NCI-H1105 treated with DMSO at 0.1 percent for 48 hours (cell line): ENCODE data around the gene DTNA.

Source experiments
- DNase-seq: peaks from one replicate; lab custom pipeline; 2025; lab: John Stamatoyannopoulos, UW

DTNA gene

DNA sequence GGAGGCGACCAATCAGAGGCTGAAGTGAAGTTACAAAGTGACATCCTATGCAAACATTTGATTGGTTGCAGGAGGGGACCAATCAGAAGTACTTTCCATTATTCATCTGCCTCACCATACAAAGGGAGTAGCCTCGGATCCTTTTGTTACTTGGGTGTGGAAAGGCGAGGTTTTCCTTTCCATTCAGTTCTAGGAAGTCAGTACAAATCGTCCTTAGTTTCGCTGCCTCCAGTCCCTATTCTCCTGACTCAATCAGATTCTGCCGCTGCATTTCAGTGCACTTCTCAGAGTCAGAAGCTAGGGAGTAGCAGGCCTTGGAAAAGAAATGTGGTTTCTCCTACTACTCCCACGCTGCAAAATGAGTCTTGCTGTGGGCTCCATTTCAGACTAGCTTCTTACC lies 149.4 kb downstream of the DTNA start:
- no peak for DNase-seq

DNA sequence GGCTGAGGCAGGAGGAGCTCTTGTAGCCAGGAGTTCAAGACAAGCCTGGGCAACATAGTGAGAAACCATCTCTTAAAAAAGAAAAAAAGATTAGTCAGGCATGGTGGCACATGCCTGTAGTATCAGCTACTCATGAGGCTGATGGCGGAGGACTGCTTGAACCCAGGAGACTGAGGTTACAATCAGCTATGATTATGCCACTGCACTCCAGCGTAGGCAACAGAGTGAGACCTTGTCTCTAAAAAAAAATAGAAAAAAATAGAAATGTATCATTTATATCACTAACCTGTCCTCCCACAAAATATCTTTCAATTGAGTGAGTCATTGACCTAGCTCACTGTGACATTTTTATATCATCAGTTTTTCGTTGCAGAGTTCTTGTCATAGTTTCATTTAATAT lies 152.5 kb downstream of the DTNA start:
- DNase-seq: no peak

DNA sequence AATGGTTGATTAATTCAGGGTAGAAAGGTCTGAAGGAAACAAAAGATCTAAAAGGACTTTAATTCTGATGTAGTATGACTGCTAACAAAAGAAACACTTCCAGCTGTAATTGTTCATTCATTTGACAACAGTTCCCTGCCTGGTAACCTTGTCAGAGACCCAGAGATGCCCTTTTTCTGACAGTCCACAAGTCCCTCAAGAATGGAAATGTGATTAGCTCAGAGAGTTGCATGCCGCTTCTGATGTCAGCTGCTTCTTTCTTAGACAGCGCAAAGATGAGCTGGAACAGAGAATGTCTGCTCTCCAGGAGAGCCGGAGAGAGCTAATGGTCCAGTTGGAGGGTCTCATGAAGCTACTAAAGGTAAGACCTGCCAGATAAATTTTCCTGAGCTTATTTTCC lies 153.6 kb downstream of the DTNA start:
- DNase-seq: no peak

DNA sequence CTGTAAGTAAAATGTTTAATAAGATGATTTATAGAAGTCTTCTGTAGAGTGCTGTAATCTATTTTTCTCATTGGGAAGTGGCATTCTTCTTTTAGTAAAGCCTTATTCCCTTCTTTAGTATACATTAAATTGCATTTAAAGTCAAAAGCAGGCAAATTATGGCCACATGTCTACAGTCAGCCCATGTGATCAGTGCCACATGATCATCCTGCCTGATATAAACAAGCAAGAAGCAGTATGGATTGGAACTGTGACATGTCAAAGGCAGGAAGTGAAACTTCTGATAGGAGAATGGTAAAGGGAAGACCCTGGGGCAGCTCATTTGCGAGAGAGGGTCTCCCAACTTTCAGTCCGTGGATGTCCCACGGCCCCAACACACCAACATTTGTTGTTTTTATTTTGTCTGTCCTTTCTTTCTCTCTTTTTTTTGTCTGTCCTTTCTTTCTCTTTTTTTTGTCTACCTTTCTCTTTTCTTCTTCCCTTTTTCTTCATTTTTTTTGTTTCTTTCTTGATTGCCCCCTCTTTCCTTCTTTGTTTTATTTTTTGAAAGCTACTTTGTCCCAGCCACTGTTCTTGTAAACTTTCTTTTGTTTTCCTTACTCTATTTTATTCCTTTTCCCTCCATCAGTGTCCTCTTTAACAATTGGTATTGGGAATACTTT lies 154.9 kb downstream of the DTNA start:
- no peak for DNase-seq

DNA sequence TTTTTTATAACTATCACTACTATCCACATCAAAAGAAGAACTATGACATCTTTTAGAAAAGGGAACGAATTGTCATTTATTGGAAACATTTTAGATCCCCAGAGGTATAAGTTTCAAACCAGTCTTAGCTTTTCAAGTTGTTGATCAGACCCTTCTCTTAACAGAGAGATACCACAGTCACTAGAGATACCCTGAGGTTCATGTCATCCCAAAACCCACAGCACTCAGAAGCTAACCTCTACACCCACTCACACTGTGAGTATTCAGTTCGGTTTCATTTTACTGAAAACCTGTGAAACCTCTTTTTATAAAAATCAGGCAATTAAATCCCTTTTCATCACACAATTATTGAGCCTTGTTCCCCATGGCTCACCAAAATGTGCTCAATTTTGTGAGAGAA lies 156.2 kb downstream of the DTNA start:
- no peak for DNase-seq

DNA sequence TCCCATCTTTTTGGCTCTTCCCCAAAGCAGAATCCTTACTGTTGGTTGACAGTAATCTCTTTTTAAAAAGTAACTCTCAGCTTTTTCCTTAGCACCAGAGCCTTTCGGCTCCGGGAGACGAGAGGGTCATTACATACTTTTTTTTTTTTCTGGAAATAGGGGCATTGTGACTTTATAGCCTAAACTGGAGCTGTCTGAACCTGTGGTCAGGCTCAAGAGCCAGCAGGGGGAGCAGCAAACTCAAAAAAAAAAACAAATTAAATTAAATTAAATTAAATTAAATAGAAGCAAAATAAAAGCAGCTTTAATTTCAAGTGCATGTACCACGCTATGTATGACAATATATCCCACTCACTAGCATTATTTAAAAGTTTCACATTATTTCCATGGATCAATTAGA lies 156.6 kb downstream of the DTNA start:
- DNase-seq: no peak

DNA sequence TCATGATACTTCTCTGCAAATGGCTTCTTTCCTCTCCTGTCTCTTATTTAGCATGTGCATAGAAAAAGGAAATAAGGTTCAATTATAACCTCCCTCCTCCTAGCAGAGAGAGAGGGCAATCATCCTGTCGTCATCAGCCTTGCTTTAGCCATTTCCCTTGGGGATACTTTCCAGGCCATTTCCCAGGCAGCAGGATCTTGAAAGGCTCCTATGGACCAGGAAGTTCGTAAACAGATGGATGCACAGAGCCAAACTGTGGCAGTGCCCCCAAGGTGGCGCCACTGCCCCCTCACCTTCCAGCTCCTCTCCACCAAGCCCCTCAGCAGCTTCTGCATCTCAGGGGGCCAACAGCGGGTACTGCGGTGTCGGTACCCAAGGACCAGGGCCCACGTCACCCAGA lies 157.4 kb downstream of the DTNA start:
- peak; percentile 42 for DNase-seq

DNA sequence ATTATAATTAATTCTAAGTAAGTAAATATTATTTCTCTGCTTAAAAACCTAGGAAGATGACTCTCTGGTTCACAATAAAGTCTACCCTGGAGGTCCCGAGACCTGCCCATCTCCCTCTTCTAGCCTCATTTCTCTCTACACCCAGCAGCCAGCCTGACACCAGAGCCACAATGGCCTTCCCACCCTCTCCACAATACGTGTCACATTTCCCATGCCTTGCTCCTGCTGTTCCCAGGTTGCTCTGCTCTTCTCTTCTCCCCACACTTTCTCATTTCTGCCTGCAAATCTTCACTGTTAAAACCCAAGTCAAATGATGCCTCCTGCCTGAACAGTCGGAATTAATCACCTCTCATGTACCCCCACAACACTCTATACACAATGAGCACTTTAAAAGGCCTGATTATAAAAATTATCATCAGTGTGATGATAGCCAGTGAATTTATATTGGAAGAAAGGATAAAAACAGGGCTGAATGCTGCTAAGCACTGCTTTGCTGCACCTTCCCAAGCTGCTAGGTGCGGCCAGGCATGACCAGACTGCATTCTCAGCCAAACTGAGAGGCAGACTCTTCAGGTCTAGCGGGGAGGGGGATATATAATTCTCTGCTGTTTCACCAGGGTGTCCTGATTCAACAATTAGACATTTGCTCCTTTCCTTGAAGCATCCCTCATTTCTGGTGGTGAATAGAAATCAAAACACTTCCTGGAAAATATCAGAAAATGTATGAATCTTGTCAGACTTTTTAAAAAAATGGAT lies 160.6 kb downstream of the DTNA start:
- peak; percentile 39 for DNase-seq

DNA sequence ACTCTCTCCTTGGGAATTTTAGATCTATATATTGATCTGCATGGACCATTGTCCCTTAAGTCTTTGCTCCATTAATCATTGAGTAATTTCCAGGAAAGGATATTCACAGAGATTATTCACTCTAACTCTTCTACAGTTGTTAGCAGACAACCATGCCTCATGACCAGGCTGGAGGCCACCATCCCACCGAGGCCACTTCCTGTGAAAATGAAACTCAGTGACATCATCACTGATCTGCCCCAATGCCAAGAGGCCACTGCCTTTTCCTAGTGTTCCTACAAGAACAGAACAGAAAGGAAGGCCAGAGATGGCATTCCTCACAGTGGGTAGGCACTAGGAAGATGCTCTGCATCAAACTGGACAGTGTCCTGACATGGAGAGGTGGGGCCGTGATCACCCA lies 161.3 kb downstream of the DTNA start:
- no peak for DNase-seq

DNA sequence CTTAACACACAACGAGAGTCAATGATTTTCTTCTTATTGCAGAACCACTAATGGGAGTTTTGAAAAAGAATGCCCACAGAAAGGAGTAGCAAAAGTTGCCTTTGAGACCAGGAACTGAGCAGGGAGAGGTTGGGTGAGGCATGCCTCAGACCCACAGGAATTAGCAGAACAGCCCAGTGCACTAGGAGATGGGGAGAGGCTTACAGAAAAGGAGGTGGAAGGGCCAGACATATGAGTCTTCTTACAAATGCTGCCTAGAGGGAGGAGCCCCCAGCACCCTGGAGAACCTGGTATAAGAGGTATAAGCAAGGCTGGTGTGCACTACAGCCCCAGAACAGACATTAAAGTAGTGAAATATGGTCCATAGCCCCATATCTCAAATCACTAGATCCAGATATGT lies 162.0 kb downstream of the DTNA start:
- DNase-seq: no peak

DNA sequence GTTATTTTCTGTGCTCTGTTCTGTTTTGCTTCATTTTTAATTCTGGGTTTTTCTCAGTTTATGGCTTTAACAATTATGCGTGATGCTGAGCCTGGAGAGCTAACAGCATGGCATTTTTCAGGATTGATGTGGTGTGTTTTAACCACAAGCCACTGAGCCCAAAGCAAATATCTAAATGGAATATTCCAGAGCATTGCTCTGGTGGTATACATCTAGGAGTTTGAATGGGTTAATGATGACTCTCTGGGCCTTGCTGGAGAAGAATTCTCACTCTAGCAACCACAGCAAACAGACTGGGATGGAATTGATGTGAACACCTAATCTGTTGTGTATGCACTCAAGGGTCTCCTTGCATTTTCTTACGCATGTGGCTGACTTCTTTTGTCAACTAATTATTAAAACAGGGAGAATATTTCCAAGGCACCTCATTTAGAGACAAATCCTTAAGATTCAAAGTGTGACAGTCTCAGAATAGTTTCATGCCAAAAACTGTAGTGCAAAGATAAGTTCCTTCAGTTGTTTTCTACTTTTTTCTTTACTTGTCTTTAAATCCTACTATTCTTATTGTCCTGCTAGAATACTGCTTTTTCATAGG lies 164.0 kb downstream of the DTNA start:
- no peak for DNase-seq

DNA sequence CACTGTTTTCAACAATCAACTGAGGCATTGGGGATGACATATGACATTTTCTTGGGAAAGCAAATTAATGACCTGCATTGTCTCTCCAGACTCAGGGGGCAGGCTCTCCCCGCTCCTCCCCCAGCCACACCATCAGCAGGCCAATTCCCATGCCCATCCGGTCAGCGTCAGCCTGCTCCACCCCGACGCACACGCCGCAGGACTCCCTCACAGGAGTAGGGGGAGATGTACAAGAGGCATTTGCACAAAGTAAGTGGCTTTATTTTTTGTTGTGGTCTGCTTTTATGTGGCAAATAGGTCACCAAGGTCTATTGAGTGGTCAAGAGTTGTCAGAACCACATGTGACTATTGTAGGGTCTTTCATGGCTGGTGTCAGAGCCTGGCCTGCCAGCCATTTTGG lies 165.1 kb downstream of the DTNA start:
- DNase-seq: no peak

DNA sequence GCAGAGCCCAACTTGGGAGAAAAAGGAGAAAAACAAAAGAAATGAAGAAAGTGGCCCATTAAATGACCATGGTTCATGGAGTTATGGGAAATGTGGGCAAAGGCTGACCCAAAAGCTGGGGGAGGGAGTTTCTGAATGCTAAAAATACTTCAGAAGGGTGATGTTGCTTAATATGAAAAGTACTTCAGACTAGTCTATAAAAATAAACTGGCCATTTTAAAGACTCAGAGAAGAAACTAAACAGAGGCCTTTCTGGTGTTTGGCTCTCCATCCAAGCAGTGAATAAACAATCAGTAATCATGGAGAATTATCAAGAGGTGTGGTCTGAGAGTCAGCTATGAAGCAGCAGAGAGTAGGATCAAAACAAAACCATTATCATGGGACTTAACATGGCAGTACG lies 170.3 kb downstream of the DTNA start:
- no peak for DNase-seq

DNA sequence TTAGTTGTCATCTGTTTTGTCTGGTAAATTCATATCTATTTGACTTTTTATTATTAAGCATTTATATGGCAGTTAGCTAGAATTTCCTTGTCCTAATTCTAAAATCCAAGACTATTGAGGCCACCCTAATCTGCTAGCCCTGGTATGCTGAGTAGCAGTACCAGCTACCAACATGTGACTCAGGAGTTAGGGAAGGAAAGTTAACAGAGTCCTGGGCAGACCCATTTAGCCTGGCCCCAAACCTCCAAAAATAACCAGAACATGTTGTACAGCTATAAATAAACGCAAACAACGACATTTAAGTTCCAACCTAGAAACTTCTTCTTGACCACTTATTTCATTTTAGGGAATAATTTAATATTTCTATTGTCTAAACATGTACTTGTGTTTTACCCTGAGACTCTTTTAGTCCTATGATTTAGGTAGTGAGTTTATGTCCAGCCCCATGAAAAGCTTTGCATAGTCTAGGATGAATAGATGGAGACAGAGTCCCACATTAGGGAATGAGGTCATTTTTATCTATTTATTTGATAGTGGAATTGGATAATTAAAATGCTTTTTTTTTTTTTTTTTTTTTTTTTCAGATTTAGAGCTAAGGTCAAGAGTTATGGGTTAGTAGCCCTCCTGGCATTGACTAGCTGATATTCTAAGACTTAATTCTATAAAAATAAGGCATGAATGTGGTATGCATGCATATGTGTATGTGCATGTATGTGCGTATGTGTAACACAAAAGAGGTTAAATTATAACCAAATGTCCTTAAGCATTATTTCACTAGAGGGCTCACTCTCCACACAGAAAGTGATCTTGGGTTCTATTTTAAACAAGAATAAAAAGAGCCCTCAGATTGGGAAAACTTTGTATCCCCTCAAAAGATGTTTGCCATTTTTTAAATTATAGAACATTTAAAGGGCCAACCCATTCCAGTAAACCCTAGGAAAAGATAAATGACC lies 171.1 kb downstream of the DTNA start:
- peak; percentile 20 for DNase-seq

DNA sequence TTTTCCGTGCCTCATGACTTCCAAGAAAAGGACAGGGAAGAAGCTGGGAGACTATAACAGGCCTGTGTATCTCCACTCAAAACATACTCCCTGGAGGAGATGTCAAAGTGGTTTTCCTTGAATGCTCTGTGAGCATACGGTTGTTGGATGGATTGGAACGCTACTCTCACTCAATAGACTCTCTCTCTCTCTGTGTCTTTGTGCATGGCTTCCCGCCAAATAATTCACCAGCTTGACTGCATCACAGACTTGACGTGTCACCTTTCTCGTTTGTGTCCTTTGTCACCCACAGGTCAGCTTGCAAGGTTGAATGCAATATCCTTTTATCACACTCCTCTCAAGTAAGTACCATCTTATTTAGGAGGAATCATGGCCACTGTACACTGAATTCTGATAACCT lies 174.3 kb downstream of the DTNA start:
- no peak for DNase-seq

DNA sequence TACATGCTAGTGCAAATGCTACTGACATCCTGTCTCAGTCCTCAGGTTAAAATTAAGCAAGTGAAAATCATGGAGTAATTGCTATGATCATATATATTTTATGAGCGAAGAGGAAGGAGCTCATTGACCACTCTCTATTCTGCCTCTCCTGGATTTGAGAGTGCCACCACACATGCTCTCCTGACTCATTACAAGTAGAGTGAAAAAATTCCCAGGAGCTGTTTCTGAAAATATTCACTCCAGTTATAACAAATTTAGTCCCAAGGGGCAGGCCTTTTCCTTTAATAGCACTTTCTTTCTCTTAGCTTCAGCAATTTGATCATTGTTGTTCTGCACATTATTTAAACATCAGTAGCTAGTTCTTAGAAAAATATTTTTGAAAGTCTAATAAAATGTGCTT lies 176.1 kb downstream of the DTNA start:
- no peak for DNase-seq

DNA sequence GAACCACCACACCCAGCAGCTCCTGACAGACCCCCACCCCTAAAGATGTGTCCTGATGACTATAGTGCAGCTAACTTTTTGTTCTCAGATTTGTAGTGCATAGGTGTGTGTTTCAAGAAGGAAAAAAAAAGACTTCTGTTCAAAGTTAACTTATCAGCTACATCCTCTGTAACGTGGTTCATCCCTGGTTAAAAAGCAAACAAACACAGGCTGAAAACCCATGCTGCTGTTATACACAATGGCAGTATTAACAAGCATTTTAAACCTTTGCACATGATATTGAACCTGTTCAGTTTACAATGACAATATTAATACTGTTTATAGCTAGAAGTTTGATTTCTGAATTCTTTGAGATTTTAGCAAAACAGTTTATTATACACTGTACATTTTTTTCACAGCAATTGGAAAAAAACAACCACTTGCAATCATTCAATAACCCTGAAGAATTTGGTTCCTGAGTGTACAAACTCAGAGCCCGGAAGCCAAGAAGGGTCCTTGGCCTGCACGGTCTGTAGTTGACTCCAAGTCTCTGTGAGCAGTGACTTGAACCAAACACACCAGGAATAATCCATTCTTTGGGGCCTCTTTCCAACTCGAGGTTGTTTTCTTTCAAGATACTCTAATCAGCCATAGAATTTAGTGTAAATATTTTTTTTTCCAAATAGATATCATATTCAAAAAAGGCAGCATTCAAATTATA lies 177.9 kb downstream of the DTNA start:
- no peak for DNase-seq

DNA sequence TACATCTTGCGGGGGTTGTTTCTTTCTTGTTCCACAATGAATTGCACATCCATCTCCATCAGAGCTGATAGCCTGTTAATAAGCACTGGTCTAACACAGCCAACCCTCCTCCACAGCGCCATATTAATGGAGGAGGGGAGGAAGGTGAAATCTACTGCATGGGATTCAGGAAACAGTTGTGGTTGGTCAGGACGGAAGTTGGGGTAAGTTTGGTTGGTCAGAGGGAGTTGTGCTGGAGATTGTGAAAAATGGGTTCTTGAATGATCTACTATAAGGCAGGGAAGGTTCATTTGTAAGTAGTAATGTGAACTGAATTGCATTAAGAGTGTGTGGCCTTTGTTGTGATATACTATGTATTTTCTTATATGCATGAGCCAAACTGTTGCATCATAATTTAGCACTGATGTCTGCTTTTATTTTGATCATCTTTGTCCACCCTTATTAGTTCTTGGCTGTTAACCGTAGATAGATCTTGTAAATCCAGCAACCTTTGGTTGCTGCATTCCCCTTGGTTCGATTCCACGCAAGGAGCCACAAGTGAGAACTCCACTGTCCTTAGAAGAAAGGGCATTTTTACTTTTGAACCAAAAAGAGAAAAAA lies 180.5 kb downstream of the DTNA start:
- no peak for DNase-seq

DNA sequence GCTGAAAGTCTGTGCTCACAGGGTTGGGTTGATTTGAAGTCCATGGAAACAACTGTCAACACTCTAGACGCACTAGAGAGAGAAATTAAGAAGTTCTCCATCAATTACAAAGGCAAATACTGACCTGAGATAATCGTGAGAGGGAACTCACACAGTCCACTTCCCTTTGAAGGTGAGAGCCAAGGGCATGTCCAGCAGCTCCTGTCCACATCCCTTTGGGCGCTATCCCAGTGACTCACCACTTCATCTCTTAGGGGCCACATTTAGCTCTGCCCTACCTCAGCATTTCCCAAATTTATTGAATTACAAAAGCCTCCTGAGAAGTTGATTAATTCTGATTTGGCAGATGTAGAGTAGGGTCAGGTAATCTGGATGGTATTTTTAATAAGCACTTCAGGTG lies 182.3 kb downstream of the DTNA start:
- no peak for DNase-seq

DNA sequence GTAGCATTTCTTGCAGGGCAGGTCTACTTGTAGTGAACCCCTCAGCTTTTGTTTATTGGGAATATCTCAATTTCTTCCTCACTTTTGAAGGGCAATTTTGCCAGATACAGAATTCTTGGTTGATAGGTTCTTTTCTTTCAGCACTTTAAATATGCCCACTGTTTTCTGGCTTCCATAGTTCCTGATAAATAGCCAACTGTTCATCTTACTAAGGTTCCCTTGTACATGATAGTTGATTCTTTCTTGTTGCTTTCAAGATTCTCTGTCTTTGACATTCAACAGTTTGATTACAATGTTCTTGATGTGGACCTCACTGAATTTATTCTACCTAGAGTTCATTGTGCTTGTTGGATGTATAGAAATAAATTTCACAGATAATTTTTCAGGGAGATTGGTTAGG lies 183.1 kb downstream of the DTNA start:
- no peak for DNase-seq

DNA sequence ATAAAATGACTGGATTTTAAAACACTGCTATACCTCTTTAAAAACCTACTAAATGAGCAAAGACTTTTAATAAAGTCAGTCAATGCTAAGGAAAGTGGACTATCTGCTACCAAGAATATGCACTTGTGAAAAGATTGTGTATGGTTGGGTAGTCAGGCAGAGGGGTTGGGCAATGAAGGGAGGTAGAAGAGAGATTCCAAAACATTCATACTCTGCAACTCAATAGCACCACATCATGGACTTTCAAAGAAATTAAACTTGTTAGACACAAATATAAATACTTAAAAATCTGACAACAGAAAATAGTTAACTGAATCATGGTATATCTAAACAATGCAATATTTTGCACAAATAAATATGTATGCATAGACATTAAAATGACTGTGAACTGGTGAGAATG lies 191.2 kb downstream of the DTNA start:
- no peak for DNase-seq
